H1 (cell line): ENCODE data around the gene ANK3. TPM values are rescaled to one million over a fixed set of nuclear protein-coding genes. Genes with fewer than 3 reads are reported as not detected.
A peak's percentile ranks its signal among the peaks of the same experiment; 100 is the strongest.

Experiments used
- CTCF ChIA-PET: fragments of 300-600 bp; sonication (Branson Sonifier 250); formaldehyde crosslinking; loops from one replicate; lab custom pipeline; 2021; ENCODE audit not compliant: partially characterized antibody; lab: Charles Lee
- POLR2A ChIA-PET: fragments of 300-600 bp; sonication (Branson Sonifier 250); formaldehyde crosslinking; loops from one replicate; lab custom pipeline; 2021; ENCODE audit warnings: inconsistent platforms; ENCODE audit not compliant: partially characterized antibody; lab: Charles Lee
- DNase-seq, 2 experiments: peaks; one replicate each; pipeline versions ENCODE4 v3.0.0 to v3.0.0-alpha.2; 2010 to 2022; ENCODE audit warnings: low spot score in 2 of 2, low read depth in 1 of 2, mixed read lengths in 1 of 2
- FAIRE-seq: peaks from 2 replicates; lab custom pipeline; 2011; peaks lifted over from hg19 to GRCh38; lab: Jason Lieb, UNC
- H2AFZ ChIP-seq: 2 replicates; pipeline ENCODE4 v1.8.1; 2012; ENCODE audit warnings: low read length, inconsistent platforms
- H2AK5ac ChIP-seq: 2 replicates; pipeline ENCODE4 v1.6.1; 2013; ENCODE audit warnings: low read depth, low read length
- H2BK120ac ChIP-seq: replicated peaks from 2 replicates; pipeline ENCODE3; 2013; ENCODE audit warnings: low read depth, low read length, inconsistent platforms
- H2BK12ac ChIP-seq: 2 replicates; pipeline ENCODE4 v1.6.1; 2013; ENCODE audit warnings: low read depth, low read length
- H2BK15ac ChIP-seq: 2 replicates; pipeline ENCODE4 v1.6.1; 2013; ENCODE audit warnings: low read length
- H2BK20ac ChIP-seq: 2 replicates; pipeline ENCODE4 v1.6.1; 2013; ENCODE audit warnings: low read length
- H2BK5ac ChIP-seq: 2 replicates; pipeline ENCODE4 v1.6.1; 2013; ENCODE audit warnings: low read depth, low read length
- H3K14ac ChIP-seq: 2 replicates; pipeline ENCODE4 v1.6.1; 2013; ENCODE audit warnings: inconsistent platforms; ENCODE audit not compliant: insufficient read length
- H3K18ac ChIP-seq: 2 replicates; pipeline ENCODE4 v1.6.1; 2013; ENCODE audit warnings: low read length; ENCODE audit errors: extremely low read depth
- H3K23ac ChIP-seq: 2 replicates; pipeline ENCODE4 v1.6.1; 2013; ENCODE audit warnings: inconsistent platforms; ENCODE audit not compliant: insufficient read length
- H3K23me2 ChIP-seq: 2 replicates; pipeline ENCODE4 v1.6.1; 2013; ENCODE audit warnings: low read depth, low read length
- H3K27ac ChIP-seq: 2 replicates; pipeline ENCODE4 v1.6.1; 2011; ENCODE audit warnings: low read depth, low read length, inconsistent platforms
- H3K27me3 ChIP-seq, 4 experiments: replicated peaks in 1 of 4; 1 replicate in 1 of 4; 2 replicates in 3 of 4; pipeline versions ENCODE4 v1.6.1 to v1.8.1; 2011 to 2013; ENCODE audit warnings: low read length in 3 of 4, mild to moderate bottlenecking in 3 of 4, inconsistent platforms in 2 of 4, mixed read lengths in 2 of 4, moderate library complexity in 1 of 4; ENCODE audit not compliant: control insufficient read depth in 3 of 4, insufficient read depth in 3 of 4; ENCODE audit errors: extremely low read depth in 1 of 4
- H3K36me3 ChIP-seq, 4 experiments: 2 replicates each; pipeline versions ENCODE4 v1.6.1 to v1.8.1; 2011 to 2013; ENCODE audit warnings: mild to moderate bottlenecking in 4 of 4, low read length in 3 of 4, moderate library complexity in 2 of 4, control low read depth in 1 of 4, inconsistent platforms in 1 of 4; ENCODE audit not compliant: insufficient read depth in 4 of 4, control insufficient read depth in 2 of 4
- H3K4ac ChIP-seq: replicated peaks from 2 replicates; pipeline ENCODE3; 2013; ENCODE audit warnings: low read length, low read depth, mixed read lengths, inconsistent platforms; ENCODE audit not compliant: insufficient read length
- H3K4me1 ChIP-seq, 4 experiments: replicated peaks in 1 of 4; 1 replicate in 1 of 4; 2 replicates in 3 of 4; pipeline versions ENCODE4 v1.6.1 to v1.8.1; 2011 to 2013; ENCODE audit warnings: low read length in 3 of 4, inconsistent platforms in 2 of 4, mixed read lengths in 1 of 4; ENCODE audit not compliant: insufficient read depth in 4 of 4, control insufficient read depth in 3 of 4
- H3K4me2 ChIP-seq, 2 experiments: 2 replicates each; pipeline versions ENCODE4 v1.6.1 to v1.8.1; 2011 to 2013; ENCODE audit warnings: low read depth in 2 of 2, low read length in 2 of 2, control low read depth in 1 of 2, inconsistent platforms in 1 of 2, mild to moderate bottlenecking in 1 of 2; ENCODE audit not compliant: insufficient read depth in 1 of 2
- H3K4me3 ChIP-seq, 4 experiments: fragments of 200-600, 300-600 bp in 1 of 4; sonication (generic), shearing (Covaris generic), sonication (Bioruptor Twin) in 1 of 4; 2 replicates each; pipeline versions ENCODE4 v1.5.1 to v1.8.1; 2011 to 2016; ENCODE audit warnings: low read length in 4 of 4, low read depth in 3 of 4, control low read depth in 2 of 4, inconsistent platforms in 2 of 4, mild to moderate bottlenecking in 2 of 4, mixed read lengths in 1 of 4, moderate library complexity in 1 of 4; ENCODE audit not compliant: insufficient read depth in 2 of 4; ENCODE audit errors: extremely low read depth in 1 of 4
- H3K56ac ChIP-seq: replicated peaks from 2 replicates; pipeline ENCODE3; 2013; ENCODE audit warnings: low read depth, mild to moderate bottlenecking, mixed read lengths, low read length, inconsistent platforms; ENCODE audit not compliant: insufficient read length
- H3K79me1 ChIP-seq: 2 replicates; pipeline ENCODE4 v1.6.1; 2013; ENCODE audit warnings: low read depth, low read length, control low read depth
- H3K79me2 ChIP-seq, 2 experiments: 2 replicates each; pipeline versions ENCODE4 v1.6.1 to v1.8.1; 2012 to 2013; ENCODE audit warnings: low read length in 2 of 2, mild to moderate bottlenecking in 2 of 2, inconsistent platforms in 1 of 2; ENCODE audit not compliant: insufficient read depth in 2 of 2, control insufficient read depth in 1 of 2
- H3K9ac ChIP-seq, 4 experiments: replicated peaks in 1 of 4; 1 replicate in 1 of 4; 2 replicates in 3 of 4; pipeline versions ENCODE4 v1.6.1 to v1.8.1; 2011 to 2013; ENCODE audit warnings: low read depth in 3 of 4, low read length in 3 of 4, control low read depth in 2 of 4, mild to moderate bottlenecking in 2 of 4, moderate library complexity in 2 of 4, inconsistent platforms in 1 of 4; ENCODE audit errors: extremely low read depth in 1 of 4
- H3K9me3 ChIP-seq, 2 experiments: 2 replicates each; pipeline versions ENCODE4 v1.6.1 to v1.8.1; 2012 to 2013; ENCODE audit warnings: mild to moderate bottlenecking in 2 of 2, moderate library complexity in 2 of 2, control low read depth in 1 of 2, inconsistent platforms in 1 of 2, low read depth in 1 of 2, low read length in 1 of 2, mixed read lengths in 1 of 2; ENCODE audit not compliant: insufficient read depth in 2 of 2
- H4K20me1 ChIP-seq, 2 experiments: replicated peaks in 1 of 2; 2 replicates each; pipeline versions ENCODE3 to v1.8.1; 2011 to 2013; ENCODE audit warnings: inconsistent platforms in 2 of 2, low read length in 2 of 2, mild to moderate bottlenecking in 1 of 2; ENCODE audit not compliant: insufficient read depth in 2 of 2, control insufficient read depth in 1 of 2
- H4K5ac ChIP-seq: 2 replicates; pipeline ENCODE4 v1.6.1; 2013; ENCODE audit warnings: low read length, low read depth, mixed read lengths, inconsistent platforms; ENCODE audit not compliant: insufficient read length
- H4K8ac ChIP-seq: 2 replicates; pipeline ENCODE4 v1.8.0; 2013; ENCODE audit warnings: mild to moderate bottlenecking, moderate library complexity, low read length, inconsistent platforms; ENCODE audit not compliant: insufficient read depth; ENCODE audit errors: extremely low read depth
- H4K91ac ChIP-seq: replicated peaks from 2 replicates; pipeline ENCODE3; 2013; ENCODE audit warnings: low read length, mixed read lengths, inconsistent platforms; ENCODE audit not compliant: insufficient read length
- BACH1 ChIP-seq: IDR thresholded peaks from 2 replicates; pipeline ENCODE4 v1.6.1; 2012; ENCODE audit warnings: low read length, improper control_type of control experiment
- BRCA1 ChIP-seq: IDR thresholded peaks from 2 replicates; pipeline ENCODE4 v1.6.1; 2012; ENCODE audit warnings: low read depth, low read length, improper control_type of control experiment
- CTBP2 ChIP-seq: IDR thresholded peaks from 2 replicates; pipeline ENCODE4 v1.7.0; 2011; ENCODE audit warnings: borderline replicate concordance, mild to moderate bottlenecking, moderate library complexity, mixed read lengths, low read length; ENCODE audit not compliant: insufficient read depth, insufficient read length
- HDAC2 ChIP-seq, 2 experiments: fragments of 300-600 bp in 1 of 2; sonication (generic) in 1 of 2; IDR thresholded peaks; 2 replicates each; pipeline ENCODE4 v1.6.1; 2011 to 2012; ENCODE audit warnings: low read depth in 2 of 2, low read length in 2 of 2, mild to moderate bottlenecking in 2 of 2, moderate library complexity in 2 of 2, borderline replicate concordance in 1 of 2, inconsistent platforms in 1 of 2
- NANOG ChIP-seq: IDR thresholded peaks from 2 replicates; pipeline ENCODE4 v1.6.1; 2011; ENCODE audit warnings: low read length, low read depth, mild to moderate bottlenecking, inconsistent platforms; ENCODE audit not compliant: insufficient read depth, poor library complexity, severe bottlenecking
- SUZ12 ChIP-seq: fragments of 200-600 bp; sonication (generic); IDR thresholded peaks from 2 replicates; pipeline ENCODE4 v1.6.1; 2012; ENCODE audit warnings: mild to moderate bottlenecking, inconsistent platforms, low read length, moderate library complexity, mixed read lengths
- TEAD4 ChIP-seq: IDR thresholded peaks from 2 replicates; pipeline ENCODE4 v1.6.1; 2012; ENCODE audit warnings: low read depth, low read length, inconsistent platforms, mixed read lengths
- WGBS, 2 experiments: shearing (Covaris generic) in 1 of 2; methylation state at CpG; one replicate each; pipeline versions ENCODE4 v1.1.6 to v1.1.7; 2013 to 2015; ENCODE audit warnings: low lambda C conversion rate in 2 of 2, mixed read lengths in 2 of 2, inconsistent platforms in 1 of 2, low coverage in 1 of 2, missing lambda C conversion rate in 1 of 2; ENCODE audit not compliant: insufficient replicate concordance in 2 of 2, insufficient coverage in 1 of 2, insufficient read length in 1 of 2; ENCODE audit errors: extremely low coverage in 1 of 2, missing lambda C conversion rate in 1 of 2; 5-methylcytosine and 5-hydroxymethylcytosine counted together
- polyA plus RNA-seq, 7 experiments: library from polyadenylated mRNA; depleted of rRNA in 3 of 7; stranded (reverse) in 5 of 7; unstranded in 2 of 7; fragments of >200 nt in 5 of 7; fragments of 200-250 nt in 2 of 7; gene quantifications; 1 replicate in 5 of 7; 2 replicates in 1 of 7; 4 replicates in 1 of 7; pipeline versions ENCODE4 v1.2.1 to v1.2.3, GENCODE V29; 2011 to 2013; ENCODE audit warnings: missing spikeins in 2 of 7, mixed read lengths in 2 of 7
- total RNA-seq: library from RNA; stranded (reverse); fragmentation: NEBNext Ultra II Directional; extraction: Animal tissue kit (Norgen Biotek cat#: 25700); gene quantifications from 2 replicates; pipeline ENCODE4 v1.2.1, GENCODE V29; 2021
- TF ChIP-seq, protein P1 (sequence below), 3 experiments: IDR thresholded peaks; 1 replicate in 2 of 3; 2 replicates in 1 of 3; pipeline versions ENCODE4 v1.5.1 to v1.6.1; 2011; ENCODE audit warnings: low read length in 3 of 3, mild to moderate bottlenecking in 3 of 3, inconsistent platforms in 2 of 3, low read depth in 1 of 3, moderate library complexity in 1 of 3; ENCODE audit not compliant: insufficient read depth in 1 of 3; ENCODE audit errors: control extremely low read depth in 1 of 3

Gene ANK3
- total and polyA plus RNA-seq, 2 of the 8 experiments (the other 6 are each of a cell fraction or from before 2014, with no cell fraction given) = 18.1 to 67.9 TPM

DNA sequence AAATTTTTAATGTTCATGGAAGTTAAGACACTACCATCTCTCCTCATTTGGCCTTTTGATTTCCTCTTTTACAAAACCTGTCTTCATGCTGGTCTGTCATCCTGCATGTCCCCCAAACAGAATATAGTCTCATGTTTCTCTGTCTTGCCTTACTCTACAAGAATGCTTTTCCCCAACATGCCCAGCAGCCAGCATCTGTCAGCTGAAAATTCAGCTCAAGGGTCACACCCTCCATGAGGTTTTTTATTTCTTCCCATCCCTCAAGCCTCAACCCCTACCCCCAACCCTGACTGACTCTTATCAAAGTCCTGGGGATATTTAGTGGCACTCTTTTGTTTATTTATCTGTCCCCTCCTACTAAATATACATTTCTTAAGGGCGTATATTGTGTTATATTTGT, 202.0 kb downstream of the ANK3 start:
- Histone ChIP-seq H4K5ac (no peak overlapping the region), H3K79me1 (no peaks in the 10 kb centered on the region), H2AFZ (no peak overlapping the region), H3K4me1 (no peaks in the 10 kb centered on the region), H2BK15ac (no peak overlapping the region), H3K4ac (no peak overlapping the region), H3K23ac (no peak overlapping the region), H2AK5ac (no peak overlapping the region), H3K4me2 (no peak overlapping the region), H3K4me3 (no peak overlapping the region), H4K20me1 (no peaks in the 10 kb centered on the region), H2BK12ac (no peak overlapping the region), H4K8ac (no peak overlapping the region), H3K14ac (peak overlapping the region; percentile 83), H3K36me3 (no peaks in the 10 kb centered on the region), H2BK120ac (no peak overlapping the region), H3K23me2 (no peaks in the 10 kb centered on the region), H3K56ac (no peak overlapping the region), H3K9me3 (no peaks in the 10 kb centered on the region), H2BK20ac (no peak overlapping the region), H3K79me2 (no peaks in the 10 kb centered on the region), H2BK5ac (no peak overlapping the region), H3K18ac (no peak overlapping the region), H4K91ac (no peak overlapping the region), H3K27me3 (no peaks in the 10 kb centered on the region), H3K27ac (no peak overlapping the region), H3K9ac (no peak overlapping the region)
- WGBS, 2 experiments = 53% methylated on average over 1 of the region's 1 CpG; no CpG with 5 or more reads in 1 of the 2 experiments
- DNase-seq = no peak
- POLR2A ChIA-PET = no interaction called here
- no peak for FAIRE-seq
- CTCF ChIA-PET = interaction anchor here (0.9 to 2.3 kb wide), 4 partner anchors 16 to 89 kb away, joined by 3 to 5 read pairs (median 4); no protein-coding TSS in a partner anchor
- TF ChIP-seq NANOG (no peak), SUZ12 (no peak), BRCA1 (no peak), BACH1 (no peak), TEAD4 (no peak), CTBP2 (no peak), HDAC2 (IDR thresholded peaks at IDR 0.05; ENCODE audit: borderline replicate concordance in 1 of 2, low read depth in 2 of 2, low read length in 2 of 2) (no peak)
- TF ChIP-seq, protein P1, sequence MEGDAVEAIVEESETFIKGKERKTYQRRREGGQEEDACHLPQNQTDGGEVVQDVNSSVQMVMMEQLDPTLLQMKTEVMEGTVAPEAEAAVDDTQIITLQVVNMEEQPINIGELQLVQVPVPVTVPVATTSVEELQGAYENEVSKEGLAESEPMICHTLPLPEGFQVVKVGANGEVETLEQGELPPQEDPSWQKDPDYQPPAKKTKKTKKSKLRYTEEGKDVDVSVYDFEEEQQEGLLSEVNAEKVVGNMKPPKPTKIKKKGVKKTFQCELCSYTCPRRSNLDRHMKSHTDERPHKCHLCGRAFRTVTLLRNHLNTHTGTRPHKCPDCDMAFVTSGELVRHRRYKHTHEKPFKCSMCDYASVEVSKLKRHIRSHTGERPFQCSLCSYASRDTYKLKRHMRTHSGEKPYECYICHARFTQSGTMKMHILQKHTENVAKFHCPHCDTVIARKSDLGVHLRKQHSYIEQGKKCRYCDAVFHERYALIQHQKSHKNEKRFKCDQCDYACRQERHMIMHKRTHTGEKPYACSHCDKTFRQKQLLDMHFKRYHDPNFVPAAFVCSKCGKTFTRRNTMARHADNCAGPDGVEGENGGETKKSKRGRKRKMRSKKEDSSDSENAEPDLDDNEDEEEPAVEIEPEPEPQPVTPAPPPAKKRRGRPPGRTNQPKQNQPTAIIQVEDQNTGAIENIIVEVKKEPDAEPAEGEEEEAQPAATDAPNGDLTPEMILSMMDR (IDR thresholded peaks at IDR 0.05; ENCODE audit: control extremely low read depth in 1 of 3, insufficient read depth in 1 of 3, low read depth in 1 of 3, low read length in 3 of 3) = no peak
